Measurements from ENCODE around the gene CDCP1.

The CDCP1 gene

GRCh38 chr3:45145681-45146614 is at the start of gene CDCP1:
Gene CDCP1 (minus strand): TSS chr3:45146378. CDS start chr3:45146287, 91 bp downstream.
- DNase-seq (ENCODE audit: low read depth): no peak

- no peak for DNase-seq (ENCODE audit: low read depth)
These were observed 48.6 kb upstream of the CDCP1 start for GRCh38 chr3:45194791-45195190.

DNA sequence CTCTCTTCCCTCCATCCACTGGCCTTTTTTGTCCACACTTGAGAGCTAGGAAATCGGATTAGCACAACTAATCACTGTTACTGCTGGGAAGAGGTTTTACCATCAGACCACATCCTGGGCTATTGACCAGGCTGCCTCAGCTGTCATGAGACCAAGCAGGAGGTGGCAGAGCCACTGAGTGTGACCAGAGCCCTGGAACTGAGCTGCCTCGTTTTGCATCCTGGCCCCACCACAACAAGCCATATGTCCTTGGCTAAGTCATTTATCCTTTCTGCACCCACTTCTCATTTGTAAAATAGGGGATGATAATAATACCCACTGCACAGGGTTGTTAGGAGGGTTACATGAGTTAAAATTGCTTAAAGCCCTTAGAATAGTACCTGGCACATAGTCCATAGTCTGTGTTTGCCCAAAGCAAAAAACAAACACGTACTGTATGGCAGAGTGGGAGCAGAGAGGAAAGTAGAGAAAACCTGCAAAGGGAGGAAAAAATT is 45.8 kb upstream of the CDCP1 start:
- no peak for DNase-seq (ENCODE audit: low read depth)

- DNase-seq (ENCODE audit: low read depth): no peak
These were observed 45.2 kb upstream of the CDCP1 start for GRCh38 chr3:45191424-45191823.

DNA sequence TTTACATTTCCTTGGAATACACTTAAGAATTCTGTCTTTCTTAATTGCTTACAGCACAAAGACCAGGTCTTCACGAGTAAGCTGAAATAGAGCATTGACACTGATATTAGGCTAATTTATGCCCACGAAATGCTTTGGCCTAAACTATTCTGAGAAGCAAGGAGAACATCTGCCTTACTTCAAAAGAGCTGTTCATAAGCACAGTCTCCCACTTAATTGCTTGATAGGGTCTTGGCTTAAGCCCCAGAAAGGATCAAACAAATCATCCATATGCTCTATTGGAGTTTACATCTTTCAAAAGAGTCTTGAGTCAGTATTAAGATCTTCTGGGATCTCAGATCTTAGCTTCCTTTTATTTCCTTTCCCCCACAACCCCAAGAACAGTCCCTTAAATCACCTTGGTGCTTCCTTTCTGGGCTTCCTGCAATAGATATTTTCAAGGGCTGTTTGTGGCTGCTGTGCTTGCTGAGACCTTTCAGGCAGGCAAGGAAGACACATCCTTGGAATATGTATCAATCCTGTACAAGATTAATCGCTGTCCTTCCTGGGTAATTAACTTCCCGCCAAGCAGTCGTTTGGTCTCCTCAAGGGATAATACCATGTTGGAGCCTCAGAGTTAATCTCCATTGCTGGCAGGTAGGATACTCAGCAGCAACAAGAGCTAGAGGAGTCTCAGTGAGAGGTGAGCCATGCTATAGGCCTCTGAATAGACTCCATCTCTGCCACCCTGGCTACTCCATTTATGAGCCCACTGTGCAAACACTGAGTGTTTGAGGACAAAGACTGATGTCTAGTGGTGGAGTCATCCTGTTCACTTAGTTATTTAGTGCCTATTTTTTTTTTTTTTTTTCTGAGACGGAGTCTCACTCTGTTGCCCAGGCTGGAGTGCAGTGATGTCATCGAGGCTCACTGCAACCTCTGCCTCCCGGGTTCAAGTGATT is 42.8 kb upstream of the CDCP1 start:
- DNase-seq (ENCODE audit: low read depth): no peak

GRCh38 chr3:45187694-45188141 is 41.5 kb upstream of the CDCP1 start:
- DNase-seq (ENCODE audit: low read depth): peak; percentile 27

DNA sequence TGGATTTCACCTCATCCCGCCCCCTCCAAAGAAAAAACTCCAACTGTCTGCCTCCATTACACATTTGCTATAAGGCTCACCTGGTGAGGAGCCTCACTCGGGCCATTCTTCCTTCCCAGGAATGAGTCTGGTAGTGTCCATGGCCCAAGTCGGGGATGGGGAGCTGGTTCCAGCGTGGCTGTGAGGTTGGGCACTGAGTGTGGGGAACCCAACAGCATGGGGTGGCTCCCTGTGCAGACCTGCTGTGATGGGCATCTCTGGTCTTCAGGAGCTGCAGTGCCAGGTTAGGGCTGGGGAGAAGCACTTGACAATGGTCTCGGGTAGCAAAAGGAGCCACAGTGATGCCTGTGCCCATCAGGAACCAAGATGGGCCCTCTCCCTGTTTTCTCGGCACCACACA is 40.7 kb upstream of the CDCP1 start:
- DNase-seq (ENCODE audit: low read depth): no peak

DNA sequence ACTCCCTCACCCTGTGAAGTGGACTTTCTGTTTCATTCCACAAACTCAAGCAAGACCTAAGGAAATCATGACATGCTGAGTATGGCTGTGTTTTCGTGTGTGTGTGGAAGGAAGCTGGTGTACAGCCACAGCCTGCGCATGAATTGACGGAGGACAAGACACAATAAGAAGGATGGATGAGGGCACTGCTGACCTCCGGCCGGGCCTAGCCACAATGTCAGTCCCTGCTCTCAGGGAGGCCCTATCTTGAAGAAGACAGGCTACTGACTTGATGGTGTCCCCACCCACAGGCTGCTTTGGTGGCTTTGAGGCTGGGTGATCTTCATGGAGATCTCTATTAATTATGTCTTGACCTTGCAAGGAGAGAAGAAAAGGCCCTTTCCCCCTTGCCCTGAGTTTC is 39.3 kb upstream of the CDCP1 start:
- no peak for DNase-seq (ENCODE audit: low read depth)

- DNase-seq (ENCODE audit: low read depth): no peak
These were observed 38.9 kb upstream of the CDCP1 start for GRCh38 chr3:45185052-45185451.

DNA sequence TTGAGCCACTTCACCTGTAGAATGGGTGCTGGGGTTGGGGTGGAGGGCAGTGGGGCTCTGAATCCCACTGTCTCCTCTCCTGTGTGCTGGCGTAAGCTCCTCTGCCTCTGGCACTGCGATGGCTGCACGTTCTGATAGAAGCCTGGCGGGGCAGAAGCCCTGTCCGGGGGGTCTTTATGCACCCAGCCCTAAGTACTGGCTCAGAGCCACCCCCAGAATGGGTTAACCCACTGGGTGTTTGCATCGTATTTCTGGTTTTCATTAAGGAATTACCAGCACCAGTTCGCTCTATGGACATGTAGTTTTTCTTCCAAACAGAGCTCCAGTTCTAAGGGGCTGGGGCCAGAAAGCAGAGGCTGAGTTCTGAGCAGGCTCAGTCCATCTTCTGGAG is 37.7 kb upstream of the CDCP1 start:
- no peak for DNase-seq (ENCODE audit: low read depth)

DNA sequence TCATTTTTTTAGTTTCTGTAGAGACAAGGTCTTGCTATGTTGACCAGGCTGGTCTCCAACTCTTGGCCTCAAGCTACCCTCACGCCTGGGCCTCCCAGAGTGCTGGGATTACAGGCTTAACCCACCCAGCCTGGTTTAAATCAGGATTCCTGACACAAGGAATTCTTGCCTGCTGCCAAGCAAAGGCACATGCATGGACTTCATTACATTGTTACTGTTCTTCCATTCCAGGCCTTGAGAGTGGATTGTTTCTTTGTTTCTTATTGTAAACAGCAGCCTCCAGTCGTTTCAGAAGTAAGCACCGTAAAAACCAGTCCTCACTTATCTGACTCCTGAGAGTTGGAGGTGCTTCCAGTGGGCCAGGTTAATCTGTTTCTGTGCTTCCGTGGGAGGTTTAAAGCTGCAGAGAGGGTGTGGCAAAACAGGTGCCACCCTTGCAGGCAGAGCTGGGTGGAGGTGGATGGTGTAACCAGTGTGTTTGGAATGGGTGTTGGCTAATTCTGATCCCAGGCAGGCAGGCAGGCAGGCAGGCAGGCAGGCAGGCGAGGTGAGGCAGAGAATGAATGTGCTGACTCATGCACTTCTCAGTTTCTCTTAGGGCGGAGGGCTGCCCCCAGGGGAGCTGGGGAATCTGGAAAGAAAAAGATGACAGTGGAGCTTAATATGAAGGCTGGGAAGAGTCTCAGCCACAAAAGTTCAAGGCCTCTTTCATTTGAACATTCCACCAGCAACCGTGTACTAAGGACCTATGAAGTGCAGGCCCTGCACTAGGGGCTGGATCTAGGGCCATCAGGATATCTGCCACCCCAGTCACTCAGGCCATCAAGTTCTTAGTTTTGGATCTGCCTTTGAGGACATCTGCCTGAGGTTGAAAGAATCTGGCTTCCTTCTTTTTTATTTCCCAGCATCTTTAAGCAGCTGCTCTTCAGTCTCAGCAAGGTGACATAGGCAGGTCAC is 37.0 kb upstream of the CDCP1 start:
- no peak for DNase-seq (ENCODE audit: low read depth)

GRCh38 chr3:45181496-45181895 is 35.3 kb upstream of the CDCP1 start:
- DNase-seq (ENCODE audit: low read depth): no peak

DNA sequence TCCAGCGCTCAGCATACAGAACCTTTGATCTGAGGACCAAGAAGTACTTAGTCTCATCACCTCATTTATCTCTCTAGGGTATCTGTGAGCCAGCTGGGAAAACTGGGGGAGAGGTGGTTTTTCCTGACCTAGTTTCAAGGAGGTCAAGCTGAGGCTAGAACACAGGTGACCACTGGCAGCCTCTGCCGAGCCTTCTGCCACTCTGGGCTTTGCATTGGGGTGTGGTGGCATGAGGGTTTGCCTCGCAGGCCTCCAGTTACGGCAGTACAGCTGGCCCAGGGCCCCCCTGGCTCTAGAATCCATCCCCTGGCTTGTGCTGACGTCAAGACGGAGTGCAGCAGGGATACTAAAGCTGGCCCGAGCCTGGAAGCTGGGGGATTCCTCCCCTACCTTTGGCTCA is 34.7 kb upstream of the CDCP1 start:
- DNase-seq (ENCODE audit: low read depth): no peak

DNA sequence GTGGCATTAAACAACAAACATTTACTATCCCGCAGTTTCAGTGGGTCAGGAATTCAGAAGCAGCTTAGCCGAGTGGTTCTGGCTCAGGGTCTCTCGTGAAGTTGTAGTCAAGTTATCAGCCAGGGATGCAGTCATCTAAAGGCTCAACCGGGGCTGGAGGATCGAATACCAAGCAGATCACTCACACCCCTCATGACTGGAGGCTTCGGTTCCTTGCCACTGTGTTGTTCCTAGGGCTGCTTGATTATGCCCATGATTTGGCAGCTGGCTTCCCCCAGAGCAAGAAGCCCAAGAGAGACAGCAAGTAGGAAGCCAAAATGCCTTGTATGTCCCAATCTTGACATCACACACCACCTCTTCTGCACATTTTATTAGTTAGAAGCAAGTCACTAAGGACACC is 33.9 kb upstream of the CDCP1 start:
- no peak for DNase-seq (ENCODE audit: low read depth)

DNA sequence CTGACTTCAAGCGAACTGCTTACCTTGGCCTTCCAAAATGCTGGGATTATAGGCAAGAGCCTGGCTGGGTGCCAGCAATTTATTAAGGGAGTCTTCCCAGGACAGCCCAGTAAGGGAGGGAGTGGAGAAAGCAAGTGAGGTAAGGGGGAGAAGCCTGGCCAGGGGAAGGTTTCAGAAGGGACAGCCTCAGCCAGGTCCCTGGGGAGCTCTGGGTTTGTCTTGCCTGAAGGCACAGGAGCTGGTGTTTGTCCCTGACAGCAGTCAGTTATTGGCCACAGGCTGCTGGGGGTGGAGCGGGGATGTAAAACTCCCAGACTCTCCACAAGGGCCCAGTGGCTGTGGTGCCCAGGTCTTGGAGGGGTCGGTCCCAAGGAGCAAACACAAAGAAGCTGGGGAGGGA is 33.0 kb upstream of the CDCP1 start:
- no peak for DNase-seq (ENCODE audit: low read depth)

DNA sequence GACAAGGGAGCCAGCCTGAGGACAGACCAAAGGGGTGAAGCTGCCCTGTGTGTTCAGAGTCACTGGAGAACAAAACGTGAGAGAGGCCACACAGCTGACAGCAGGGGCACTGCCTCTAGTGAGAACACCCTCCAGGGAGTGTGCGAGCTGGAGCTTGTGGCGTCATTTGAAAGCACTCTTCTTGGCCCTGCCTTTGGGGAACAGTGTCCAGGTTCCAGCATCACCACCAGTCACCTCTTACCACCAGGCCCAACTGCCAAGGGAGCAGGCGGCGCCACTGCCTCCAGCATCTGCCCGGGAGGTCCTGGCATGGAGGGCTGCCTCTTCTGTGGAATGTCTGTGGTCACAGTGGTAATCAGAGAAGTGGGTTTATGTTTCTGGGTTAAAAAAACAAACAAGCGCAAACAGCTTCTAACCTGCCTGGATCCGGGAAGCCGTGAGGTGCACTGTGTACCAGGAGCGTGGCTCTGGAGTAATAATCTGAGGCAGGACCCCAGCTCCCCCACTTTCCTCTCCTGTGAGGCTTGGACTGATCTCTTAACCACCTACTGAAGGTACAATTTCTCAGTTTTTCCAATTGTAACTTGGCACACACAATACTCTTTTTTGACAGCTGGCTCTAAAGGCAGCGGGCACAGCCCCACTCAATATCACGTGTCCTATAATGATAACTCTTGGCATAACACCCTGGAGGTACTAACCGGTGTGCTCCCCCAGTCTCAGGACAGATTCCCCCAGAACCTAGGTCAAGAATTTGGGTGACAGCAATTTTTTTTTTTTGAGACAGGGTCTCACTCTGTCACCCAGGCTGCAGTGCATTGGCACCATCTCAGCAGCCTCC is 32.2 kb upstream of the CDCP1 start:
- DNase-seq (ENCODE audit: low read depth): no peak

DNA sequence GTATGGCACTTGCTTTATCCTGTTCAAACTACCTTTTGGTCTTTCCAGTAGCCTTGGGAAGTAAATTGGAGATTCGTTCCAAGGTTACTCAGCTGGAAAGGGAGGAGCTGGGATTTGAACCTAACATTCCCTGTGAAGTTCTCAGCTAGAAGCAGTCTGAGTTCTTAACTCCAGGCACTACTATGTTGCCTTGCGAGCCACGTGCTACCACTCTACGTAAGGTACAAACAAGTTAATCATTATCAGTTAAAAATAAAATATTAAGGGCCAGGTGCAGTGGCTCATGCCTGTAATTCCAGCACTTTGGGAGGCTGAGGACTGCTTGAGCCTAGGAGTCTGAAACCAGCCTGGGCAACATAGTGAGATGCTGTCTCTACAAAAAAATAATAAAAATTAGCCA is 30.7 kb upstream of the CDCP1 start:
- DNase-seq (ENCODE audit: low read depth): no peak

DNA sequence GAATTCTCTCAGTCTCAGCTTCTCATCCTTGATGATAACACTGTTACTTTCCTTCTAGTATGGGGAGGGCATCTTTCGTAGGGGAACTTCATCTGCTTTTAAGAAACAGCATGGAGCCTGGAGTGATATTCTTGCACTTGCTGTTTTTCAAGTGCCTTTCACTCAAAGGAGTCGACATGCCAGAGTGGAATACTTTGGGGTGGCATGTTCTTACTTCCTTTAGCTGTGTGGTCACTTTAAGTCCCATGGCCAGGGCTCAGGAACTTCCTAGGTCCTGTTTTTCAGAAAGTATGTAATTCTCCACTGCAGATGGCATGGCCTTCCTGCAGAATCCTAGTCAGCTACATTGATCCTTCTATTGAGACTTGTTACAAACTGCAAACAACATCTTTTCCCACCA is 28.1 kb upstream of the CDCP1 start:
- no peak for DNase-seq (ENCODE audit: low read depth)

- DNase-seq (ENCODE audit: low read depth): no peak
These were observed 27.6 kb upstream of the CDCP1 start for GRCh38 chr3:45173776-45174175.

DNA sequence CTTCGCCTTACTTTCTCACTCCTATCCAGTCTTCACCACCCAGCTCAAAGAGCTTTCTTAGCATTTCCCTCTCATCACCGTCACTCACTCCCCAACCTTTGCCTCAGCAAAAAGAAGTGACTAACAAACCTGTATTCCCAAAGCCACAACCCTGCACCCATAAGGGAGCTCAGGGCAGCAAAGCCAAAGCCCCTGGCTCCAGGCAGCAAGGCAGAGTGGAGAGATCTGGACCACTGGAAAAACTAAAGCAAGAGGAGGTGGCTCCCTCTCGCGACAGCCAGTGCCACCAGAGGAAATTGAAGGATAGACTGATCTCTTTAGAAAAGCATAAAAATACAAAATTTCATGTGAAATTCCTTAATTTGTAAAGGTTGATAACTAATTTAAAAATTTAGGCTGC is 25.1 kb upstream of the CDCP1 start:
- DNase-seq (ENCODE audit: low read depth): no peak

DNA sequence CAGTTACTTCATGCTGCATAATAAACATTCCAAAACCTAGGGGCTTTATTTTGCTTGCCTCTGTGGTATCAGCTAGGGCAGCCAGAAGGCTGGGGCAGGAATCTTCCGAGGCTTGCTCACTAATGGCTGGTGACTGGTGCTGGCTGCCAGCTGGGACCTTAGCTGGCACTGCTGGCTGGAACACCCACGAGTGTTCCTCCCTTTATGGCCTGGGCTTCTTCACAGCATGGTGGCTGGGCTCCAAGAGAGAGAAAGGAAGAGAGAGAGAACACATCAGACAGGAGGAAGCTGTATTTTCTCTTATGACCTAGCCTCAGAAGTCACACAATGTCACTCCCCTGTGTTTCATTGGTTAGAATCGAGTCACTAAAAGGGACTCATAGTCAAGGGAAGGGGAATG is 23.9 kb upstream of the CDCP1 start:
- DNase-seq (ENCODE audit: low read depth): no peak

Data from CMK (cell line).